GM13977 (cell line): Measurements from ENCODE around the gene CYTH3.
"Not testable (repeated sequence)": the region's sequence is repeated elsewhere in the genome, so short reads cannot be mapped to it uniquely, and the experiment has no call there.

Experiments used
- DNase-seq: peaks from one replicate; pipeline ENCODE4 v3.0.0; 2012; ENCODE audit warnings: low spot score
- in situ Hi-C: fragments of 300-500 bp; cut with MboI; formaldehyde crosslinking; loops from one replicate; pipeline ENCODE4 v1.12.0; 2022; ENCODE audit warnings: low sequenced_read_pairs, low pct_unique_long_range_greater_than_20kb, mixed read lengths, inconsistent platforms; ENCODE audit not compliant: unreplicated experiment
- TF ChIP-seq, protein P1 (sequence below): IDR thresholded peaks from 2 replicates; pipeline ENCODE4 v1.5.1; 2012; ENCODE audit warnings: mild to moderate bottlenecking, control low read depth; ENCODE audit not compliant: insufficient read depth; ENCODE audit errors: extremely low read depth, missing control alignments

CYTH3 gene

DNA sequence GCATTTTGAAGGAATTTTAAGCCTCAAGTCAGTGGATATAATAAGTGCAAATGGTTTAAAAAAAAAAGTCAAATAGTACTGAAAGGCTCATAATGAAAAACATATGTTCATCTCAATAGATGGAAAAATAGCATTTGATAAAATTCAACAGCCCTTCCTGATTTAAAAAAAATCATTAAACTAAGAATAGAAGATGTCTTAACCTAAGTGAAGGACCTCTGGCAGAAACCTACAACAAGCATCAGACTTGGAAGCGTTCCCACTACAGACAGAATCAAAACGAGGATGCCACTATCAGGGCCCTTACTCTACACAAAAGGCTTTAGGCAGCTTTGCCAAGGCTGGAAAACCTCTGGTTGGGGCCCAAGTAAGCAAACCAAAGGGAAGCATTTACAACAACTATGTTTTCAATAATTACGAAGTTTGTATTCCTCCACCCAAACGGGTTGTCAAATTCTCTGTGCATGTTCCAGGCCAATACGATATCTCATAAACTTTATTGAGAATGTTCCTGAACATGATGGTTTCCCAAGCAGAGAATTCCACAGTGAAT, 45.1 kb downstream of the CYTH3 start:
- TF ChIP-seq, protein P1, sequence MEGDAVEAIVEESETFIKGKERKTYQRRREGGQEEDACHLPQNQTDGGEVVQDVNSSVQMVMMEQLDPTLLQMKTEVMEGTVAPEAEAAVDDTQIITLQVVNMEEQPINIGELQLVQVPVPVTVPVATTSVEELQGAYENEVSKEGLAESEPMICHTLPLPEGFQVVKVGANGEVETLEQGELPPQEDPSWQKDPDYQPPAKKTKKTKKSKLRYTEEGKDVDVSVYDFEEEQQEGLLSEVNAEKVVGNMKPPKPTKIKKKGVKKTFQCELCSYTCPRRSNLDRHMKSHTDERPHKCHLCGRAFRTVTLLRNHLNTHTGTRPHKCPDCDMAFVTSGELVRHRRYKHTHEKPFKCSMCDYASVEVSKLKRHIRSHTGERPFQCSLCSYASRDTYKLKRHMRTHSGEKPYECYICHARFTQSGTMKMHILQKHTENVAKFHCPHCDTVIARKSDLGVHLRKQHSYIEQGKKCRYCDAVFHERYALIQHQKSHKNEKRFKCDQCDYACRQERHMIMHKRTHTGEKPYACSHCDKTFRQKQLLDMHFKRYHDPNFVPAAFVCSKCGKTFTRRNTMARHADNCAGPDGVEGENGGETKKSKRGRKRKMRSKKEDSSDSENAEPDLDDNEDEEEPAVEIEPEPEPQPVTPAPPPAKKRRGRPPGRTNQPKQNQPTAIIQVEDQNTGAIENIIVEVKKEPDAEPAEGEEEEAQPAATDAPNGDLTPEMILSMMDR: no peak
- DNase-seq: no peak
- in situ Hi-C loops: no loop called here

DNA sequence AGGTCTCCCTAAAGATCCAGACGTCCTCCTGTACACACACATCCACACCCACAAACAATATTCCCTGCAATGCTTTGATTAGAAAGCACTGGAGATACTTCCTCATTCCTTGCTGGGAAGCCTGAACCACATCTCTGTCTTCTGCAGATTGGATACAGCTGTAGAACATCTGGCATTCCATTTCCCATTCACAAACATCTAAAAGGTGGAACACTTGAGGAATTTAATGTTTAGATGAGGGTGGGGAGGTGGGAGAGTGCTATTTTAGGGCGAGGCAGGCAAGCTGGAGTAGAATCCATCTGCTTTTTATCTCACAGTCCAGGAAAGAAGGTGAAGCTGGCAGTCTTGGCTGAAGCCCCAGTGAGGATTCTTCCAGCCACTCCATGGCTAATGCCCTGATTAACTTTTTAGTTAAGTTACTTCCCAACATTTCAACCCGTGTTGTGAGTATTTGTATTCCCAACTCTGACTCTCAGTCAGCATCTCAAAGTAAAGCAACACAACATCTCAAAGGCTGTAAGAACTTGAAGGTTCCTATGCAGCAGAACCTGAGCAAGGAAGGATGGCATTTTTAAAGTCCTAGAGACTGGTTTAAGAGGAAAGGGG, 46.1 kb downstream of the CYTH3 start:
- no peak for DNase-seq
- TF ChIP-seq, protein P1: no peak
- in situ Hi-C loops: no loop called here

DNA sequence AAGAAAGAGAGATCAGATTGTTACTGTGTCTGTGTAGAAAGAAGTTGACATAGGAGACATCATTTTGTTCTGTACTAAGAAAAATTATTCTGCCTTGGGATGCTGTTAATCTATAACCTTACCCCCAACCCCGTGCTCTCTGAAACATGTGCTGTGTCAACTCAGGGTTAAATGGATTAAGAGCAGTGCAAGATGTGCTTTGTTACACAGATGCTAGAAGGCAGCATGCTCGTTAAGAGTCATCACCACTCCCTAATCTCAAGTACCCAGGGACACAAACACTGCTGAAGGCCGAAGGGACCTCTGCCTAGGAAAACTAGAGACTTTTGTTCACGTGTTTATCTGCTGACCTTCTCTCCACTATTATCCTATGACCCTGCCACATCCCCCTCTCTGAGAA, 49.0 kb downstream of the CYTH3 start:
- in situ Hi-C loops: not testable (repeated sequence)

DNA sequence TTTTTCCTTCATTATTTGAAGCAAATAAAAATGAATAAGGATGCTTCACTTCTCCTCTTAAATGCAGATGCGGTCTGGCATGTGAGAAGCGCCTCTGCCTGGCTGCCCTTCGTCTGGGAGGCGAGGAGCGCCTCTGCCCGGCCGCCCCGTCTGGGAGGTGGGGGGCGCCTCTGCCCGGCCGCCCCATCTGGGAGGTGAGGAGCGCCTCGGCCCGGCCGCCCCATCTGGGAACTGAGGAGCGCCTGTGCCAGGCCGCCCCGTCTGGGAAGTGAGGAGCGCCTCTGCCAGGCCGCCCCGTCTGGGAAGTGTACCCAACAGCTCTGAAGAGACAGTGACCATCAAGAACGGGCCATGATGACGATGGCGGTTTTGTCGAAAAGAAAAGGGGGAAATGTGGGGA, 49.4 kb downstream of the CYTH3 start:
- in situ Hi-C loops: not testable (repeated sequence)

More for the DNA sequence above, 49.0 kb downstream of the CYTH3 start:
- not testable (repeated sequence) for DNase-seq

DNA sequence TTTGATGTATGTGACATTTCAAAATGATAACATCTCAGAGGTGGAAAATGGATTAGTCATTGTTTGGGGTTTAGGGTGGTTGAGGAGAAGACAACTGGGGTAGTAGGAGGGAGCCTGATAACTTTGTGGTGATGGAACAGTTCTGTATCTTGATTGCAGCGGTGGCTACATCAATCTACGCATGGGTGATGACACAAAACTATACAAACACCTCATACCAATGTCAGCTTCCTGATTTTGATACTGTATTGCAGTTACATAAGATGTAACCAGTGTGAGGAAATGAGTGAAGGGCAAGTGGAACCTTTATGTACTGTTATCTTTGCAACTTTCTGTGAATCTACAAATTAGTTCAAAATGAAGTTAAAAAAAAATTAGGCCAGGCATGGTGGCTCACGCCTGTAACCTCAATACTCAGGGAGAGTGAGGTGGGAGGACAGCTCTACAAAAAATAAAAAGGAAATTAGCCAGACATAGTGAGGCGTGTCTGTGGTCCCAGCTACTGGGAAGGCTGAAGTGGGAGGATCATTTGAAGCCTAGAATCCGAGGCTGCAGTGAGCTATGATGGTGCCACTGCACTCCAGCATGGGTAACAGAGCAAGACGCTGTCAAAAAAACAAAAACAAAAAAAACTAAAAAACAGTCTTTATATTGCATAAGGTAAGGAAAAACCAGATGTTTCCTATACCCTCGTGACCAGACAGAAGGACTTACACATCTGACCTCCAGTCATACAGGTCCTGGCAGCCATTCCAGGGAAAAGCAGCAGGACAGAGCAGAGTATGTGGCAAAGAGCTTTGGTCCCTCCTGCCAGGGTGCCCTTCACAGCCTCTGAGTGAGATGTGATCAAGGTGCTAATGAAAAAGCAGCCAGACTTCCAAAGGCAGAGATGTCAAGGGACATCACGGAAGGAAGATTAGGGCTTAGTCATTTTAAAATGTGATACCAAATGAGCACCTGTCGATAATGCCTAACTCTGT, 50.8 kb downstream of the CYTH3 start:
- TF ChIP-seq, protein P1: no peak
- peak; percentile 46 for DNase-seq
- in situ Hi-C loops: no loop called here

More for the DNA sequence above, 49.4 kb downstream of the CYTH3 start:
- not testable (repeated sequence) for DNase-seq

DNA sequence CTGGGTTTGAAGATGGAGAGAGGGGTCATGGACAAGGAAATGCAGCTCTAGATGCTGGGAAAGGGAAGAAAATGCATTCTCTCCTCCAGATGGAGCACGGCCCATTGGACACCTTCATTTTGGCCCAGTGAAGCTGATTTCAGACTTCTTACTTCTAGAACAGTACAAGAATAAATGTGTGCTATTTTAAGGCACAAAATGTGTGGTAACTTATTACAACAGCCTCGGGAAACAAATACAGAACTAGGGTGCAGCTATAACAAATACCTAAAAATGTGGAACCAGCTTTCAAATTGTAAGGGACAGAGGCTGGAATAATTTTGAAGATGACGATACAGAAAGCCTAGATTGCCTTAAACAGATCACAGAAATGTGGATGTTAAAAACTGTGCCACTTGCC, 54.1 kb downstream of the CYTH3 start:
- no peak for DNase-seq
- in situ Hi-C loops: no loop called here
- TF ChIP-seq, protein P1: no peak

DNA sequence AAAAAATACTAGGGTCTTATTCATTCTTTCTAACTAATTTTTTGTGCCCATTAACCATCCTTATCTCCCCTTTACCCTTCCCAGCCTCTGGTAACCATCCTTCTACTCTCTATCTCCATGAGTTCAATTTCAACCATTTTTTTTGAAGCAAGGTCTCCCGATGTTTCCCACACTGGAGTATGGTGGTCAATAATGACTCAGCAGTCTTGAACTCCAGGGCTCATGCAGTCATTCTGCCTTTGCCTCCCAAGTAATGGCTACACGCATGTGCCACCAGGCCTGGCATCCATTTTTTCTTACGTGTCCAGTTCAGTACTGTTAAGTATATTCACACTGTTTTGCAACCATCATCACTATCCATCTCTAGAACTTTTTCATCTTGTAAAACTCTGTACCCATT, 60.4 kb downstream of the CYTH3 start:
- DNase-seq: no peak
- in situ Hi-C loops: no loop called here
- TF ChIP-seq, protein P1: no peak
